ENCODE results near the gene TTC7B. TPM values are rescaled to one million over a fixed set of nuclear protein-coding genes. Genes with fewer than 3 reads are reported as not detected.
"Not testable (repeated sequence)": the region's sequence is repeated elsewhere in the genome, so short reads cannot be mapped to it uniquely, and the experiment has no call there.

The TTC7B gene
- total RNA-seq, 1 donor from 2014 or later: 40.4 TPM

GRCh38 chr14:90846511-90846910, 30.3 kb upstream of the TTC7B start:
- Mint-ChIP-seq H3K36me3 (no peaks in the 10 kb centered on the region), H3K9me3 (no peaks in the 10 kb centered on the region), H3K27ac (no peak overlapping the region), H3K4me1 (ENCODE audit: unreplicated experiment) (peaks cover 8% of the 10 kb centered on the region), H3K27me3 (no peaks in the 10 kb centered on the region), H3K4me3 (no peak overlapping the region)
- DNase-seq (ENCODE audit: extremely low spot score, unreplicated experiment): no peak
- TF ChIP-seq, protein P1, sequence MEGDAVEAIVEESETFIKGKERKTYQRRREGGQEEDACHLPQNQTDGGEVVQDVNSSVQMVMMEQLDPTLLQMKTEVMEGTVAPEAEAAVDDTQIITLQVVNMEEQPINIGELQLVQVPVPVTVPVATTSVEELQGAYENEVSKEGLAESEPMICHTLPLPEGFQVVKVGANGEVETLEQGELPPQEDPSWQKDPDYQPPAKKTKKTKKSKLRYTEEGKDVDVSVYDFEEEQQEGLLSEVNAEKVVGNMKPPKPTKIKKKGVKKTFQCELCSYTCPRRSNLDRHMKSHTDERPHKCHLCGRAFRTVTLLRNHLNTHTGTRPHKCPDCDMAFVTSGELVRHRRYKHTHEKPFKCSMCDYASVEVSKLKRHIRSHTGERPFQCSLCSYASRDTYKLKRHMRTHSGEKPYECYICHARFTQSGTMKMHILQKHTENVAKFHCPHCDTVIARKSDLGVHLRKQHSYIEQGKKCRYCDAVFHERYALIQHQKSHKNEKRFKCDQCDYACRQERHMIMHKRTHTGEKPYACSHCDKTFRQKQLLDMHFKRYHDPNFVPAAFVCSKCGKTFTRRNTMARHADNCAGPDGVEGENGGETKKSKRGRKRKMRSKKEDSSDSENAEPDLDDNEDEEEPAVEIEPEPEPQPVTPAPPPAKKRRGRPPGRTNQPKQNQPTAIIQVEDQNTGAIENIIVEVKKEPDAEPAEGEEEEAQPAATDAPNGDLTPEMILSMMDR (conservative IDR thresholded peaks at IDR 0.05): no peak

DNA sequence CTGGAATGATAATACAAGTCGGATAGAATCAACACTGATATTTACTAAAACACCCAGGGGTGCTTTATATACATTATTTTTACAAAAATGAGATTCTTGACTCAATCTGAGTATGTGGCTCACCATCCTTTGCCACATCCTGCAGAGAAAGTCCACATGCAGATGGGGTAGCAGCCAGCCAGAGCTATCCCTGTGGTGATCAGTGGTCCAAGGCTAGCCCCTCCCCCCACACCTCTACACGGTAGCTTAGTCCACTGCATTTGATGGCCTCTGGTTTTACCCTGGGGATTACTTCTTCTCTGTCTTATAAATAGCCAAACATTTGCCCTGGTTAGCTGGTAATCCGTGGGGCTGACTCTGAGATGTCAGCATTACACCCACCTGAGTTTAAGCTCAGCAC, 28.1 kb upstream of the TTC7B start:
- H3K4me3 Mint-ChIP-seq: no peak overlapping the region
- DNase-seq (ENCODE audit: extremely low spot score, unreplicated experiment): no peak
- no peaks in the 10 kb centered on the region for H3K27me3 Mint-ChIP-seq
- H3K4me1 Mint-ChIP-seq (ENCODE audit: unreplicated experiment): peaks cover 1% of the 10 kb centered on the region
- TF ChIP-seq, protein P1 (conservative IDR thresholded peaks at IDR 0.05): no peak
- H3K27ac Mint-ChIP-seq: no peak overlapping the region
- H3K9me3 Mint-ChIP-seq: no peaks in the 10 kb centered on the region
- no peaks in the 10 kb centered on the region for H3K36me3 Mint-ChIP-seq

DNA sequence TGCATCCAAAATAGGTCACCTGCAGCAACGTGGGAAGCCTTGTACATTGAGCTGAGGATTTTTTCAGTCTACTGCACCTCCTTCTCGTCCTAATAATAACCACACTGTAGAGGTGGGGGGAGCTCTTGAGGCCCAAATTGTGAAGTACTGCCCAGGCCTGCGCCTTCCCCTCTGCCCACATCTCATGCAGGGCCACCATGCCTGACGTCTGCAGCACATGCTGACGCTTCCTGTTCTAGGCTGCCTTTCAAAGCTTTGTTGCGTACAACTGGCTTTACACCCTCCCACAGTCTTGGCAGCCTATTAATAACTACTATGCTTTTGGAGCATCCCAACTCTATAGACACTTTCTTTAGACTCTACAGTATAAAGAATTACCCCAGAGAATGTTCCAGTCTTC, 26.5 kb upstream of the TTC7B start:
- Mint-ChIP-seq H3K36me3 (no peaks in the 10 kb centered on the region), H3K4me3 (no peak overlapping the region), H3K4me1 (ENCODE audit: unreplicated experiment) (no peaks in the 10 kb centered on the region), H3K27ac (no peak overlapping the region), H3K9me3 (no peaks in the 10 kb centered on the region), H3K27me3 (no peaks in the 10 kb centered on the region)
- DNase-seq (ENCODE audit: extremely low spot score, unreplicated experiment): no peak
- TF ChIP-seq, protein P1 (conservative IDR thresholded peaks at IDR 0.05): no peak

GRCh38 chr14:90840667-90841066, 24.4 kb upstream of the TTC7B start:
- H3K36me3 Mint-ChIP-seq; H3K4me1 Mint-ChIP-seq (ENCODE audit: unreplicated experiment); H3K27ac Mint-ChIP-seq; H3K27me3 Mint-ChIP-seq; H3K9me3 Mint-ChIP-seq; H3K4me3 Mint-ChIP-seq; DNase-seq (ENCODE audit: extremely low spot score, unreplicated experiment): not testable (repeated sequence)

- no peak for DNase-seq (ENCODE audit: extremely low spot score, unreplicated experiment)
- Mint-ChIP-seq H3K4me1 (ENCODE audit: unreplicated experiment) (no peaks in the 10 kb centered on the region), H3K27me3 (no peaks in the 10 kb centered on the region), H3K4me3 (no peak overlapping the region), H3K9me3 (no peaks in the 10 kb centered on the region), H3K36me3 (no peaks in the 10 kb centered on the region), H3K27ac (no peak overlapping the region)
- TF ChIP-seq, protein P1 (conservative IDR thresholded peaks at IDR 0.05): no peak
These were observed 23.6 kb upstream of the TTC7B start for GRCh38 chr14:90839889-90840266.

DNA sequence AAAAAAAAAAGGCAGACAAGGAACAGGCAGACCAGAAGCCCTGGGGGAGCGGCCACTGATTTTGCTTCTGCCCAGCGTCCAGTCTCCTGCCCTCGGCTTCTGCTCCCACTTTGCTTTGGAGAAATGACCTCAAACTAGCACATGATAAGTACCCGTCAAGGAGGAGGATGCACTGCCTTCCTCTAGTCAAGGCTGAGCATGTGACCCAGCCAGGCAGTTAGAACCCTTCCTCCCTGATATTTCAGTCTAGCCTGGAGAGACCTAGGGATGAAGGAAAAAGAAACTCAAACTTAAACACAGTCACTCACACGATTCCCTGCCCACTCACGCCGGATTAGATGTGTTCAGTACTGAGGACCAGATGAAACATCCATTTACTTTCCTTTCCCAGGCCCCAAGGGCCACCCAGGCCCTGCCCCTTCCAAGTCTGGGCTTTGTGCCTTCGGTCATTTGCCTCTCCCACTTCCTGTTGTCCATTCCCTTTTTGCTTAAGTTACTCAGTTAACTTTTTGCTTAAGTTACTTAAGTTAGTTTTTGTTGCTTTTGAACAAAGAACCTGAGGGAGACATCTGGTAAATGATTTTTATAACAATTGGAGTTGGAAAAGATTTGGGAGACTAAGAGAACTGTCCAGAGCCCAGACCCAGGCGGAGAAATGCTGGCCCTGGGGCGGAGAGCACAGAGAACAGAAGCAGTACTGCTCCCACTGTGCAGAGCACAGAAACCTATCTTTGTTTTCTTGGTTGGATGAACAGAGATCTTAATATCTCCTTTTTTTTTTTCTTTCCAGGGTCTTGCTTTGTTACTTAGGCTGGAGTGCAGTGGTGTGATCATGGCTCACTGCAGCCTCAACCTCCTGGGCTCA, 23.0 kb upstream of the TTC7B start:
- Mint-ChIP-seq H3K36me3 (no peaks in the 10 kb centered on the region), H3K4me3 (no peak overlapping the region), H3K9me3 (no peaks in the 10 kb centered on the region), H3K27ac (no peak overlapping the region), H3K27me3 (no peaks in the 10 kb centered on the region), H3K4me1 (ENCODE audit: unreplicated experiment) (no peaks in the 10 kb centered on the region)
- TF ChIP-seq, protein P1 (conservative IDR thresholded peaks at IDR 0.05): no peak
- no peak for DNase-seq (ENCODE audit: extremely low spot score, unreplicated experiment)

GRCh38 chr14:90838531-90838930, 22.3 kb upstream of the TTC7B start:
- not testable (repeated sequence) for H3K27ac Mint-ChIP-seq; H3K4me3 Mint-ChIP-seq; H3K36me3 Mint-ChIP-seq; H3K9me3 Mint-ChIP-seq; H3K4me1 Mint-ChIP-seq (ENCODE audit: unreplicated experiment); H3K27me3 Mint-ChIP-seq; DNase-seq (ENCODE audit: extremely low spot score, unreplicated experiment)

Data from type B pancreatic cell (in vitro differentiated cells).